Measurements from ENCODE around the gene PPP2R3C. TPM values are rescaled to one million over a fixed set of nuclear protein-coding genes. Genes with fewer than 3 reads are reported as not detected.

PPP2R3C gene
- total and polyA plus RNA-seq, 2 of the 13 experiments (the other 11 are each of a cell fraction or from before 2014, with no cell fraction given) = 63.4 to 102 TPM

DNA sequence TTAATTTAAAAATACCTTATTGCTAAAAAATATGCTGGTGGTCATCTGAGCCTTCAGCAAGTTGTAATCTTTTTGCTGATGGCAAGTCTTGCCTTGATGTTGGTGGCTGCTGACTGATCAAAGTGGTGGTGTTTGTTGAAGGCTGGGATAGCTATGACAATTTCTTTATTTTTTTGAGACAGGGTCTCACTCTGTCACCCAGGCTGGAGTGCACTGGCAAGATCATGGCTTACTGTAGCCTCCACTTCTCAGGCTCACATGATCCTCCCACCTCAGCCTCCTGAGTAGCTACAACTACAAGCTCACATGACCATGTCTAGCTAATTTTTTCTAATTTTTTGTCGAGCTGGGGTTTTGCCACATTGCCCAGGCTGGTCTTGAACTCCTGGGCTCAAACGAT is 25.4 kb upstream of the PPP2R3C start (continued):
- no peak for TF ChIP-seq ZNF282 (IDR thresholded peaks at IDR 0.05; ENCODE audit: partially characterized antibody)
- TF ChIP-seq ZNF788 (CRISPR knock-in tag; IDR thresholded peaks at IDR 0.05; ENCODE audit: borderline replicate concordance) = 0 out of 2 replicates have a peak, but pooled peaks have one; percentile 22
- no peak for TF ChIP-seq HNRNPH1 (optimal IDR thresholded peaks at IDR 0.05; ENCODE audit: low read depth, low read length)
- TF ChIP-seq ZNF333 (CRISPR knock-in tag; IDR thresholded peaks at IDR 0.05; ENCODE audit: borderline replicate concordance) = no peak
- TF ChIP-seq ELF1 (CRISPR knock-in tag; IDR thresholded peaks at IDR 0.05) = no peak
- peak; percentile 2; the same call in 1 of the 2 replicates for TF ChIP-seq DRAP1 (CRISPR knock-in tag; IDR thresholded peaks at IDR 0.05)
- TF ChIP-seq, protein P1, sequence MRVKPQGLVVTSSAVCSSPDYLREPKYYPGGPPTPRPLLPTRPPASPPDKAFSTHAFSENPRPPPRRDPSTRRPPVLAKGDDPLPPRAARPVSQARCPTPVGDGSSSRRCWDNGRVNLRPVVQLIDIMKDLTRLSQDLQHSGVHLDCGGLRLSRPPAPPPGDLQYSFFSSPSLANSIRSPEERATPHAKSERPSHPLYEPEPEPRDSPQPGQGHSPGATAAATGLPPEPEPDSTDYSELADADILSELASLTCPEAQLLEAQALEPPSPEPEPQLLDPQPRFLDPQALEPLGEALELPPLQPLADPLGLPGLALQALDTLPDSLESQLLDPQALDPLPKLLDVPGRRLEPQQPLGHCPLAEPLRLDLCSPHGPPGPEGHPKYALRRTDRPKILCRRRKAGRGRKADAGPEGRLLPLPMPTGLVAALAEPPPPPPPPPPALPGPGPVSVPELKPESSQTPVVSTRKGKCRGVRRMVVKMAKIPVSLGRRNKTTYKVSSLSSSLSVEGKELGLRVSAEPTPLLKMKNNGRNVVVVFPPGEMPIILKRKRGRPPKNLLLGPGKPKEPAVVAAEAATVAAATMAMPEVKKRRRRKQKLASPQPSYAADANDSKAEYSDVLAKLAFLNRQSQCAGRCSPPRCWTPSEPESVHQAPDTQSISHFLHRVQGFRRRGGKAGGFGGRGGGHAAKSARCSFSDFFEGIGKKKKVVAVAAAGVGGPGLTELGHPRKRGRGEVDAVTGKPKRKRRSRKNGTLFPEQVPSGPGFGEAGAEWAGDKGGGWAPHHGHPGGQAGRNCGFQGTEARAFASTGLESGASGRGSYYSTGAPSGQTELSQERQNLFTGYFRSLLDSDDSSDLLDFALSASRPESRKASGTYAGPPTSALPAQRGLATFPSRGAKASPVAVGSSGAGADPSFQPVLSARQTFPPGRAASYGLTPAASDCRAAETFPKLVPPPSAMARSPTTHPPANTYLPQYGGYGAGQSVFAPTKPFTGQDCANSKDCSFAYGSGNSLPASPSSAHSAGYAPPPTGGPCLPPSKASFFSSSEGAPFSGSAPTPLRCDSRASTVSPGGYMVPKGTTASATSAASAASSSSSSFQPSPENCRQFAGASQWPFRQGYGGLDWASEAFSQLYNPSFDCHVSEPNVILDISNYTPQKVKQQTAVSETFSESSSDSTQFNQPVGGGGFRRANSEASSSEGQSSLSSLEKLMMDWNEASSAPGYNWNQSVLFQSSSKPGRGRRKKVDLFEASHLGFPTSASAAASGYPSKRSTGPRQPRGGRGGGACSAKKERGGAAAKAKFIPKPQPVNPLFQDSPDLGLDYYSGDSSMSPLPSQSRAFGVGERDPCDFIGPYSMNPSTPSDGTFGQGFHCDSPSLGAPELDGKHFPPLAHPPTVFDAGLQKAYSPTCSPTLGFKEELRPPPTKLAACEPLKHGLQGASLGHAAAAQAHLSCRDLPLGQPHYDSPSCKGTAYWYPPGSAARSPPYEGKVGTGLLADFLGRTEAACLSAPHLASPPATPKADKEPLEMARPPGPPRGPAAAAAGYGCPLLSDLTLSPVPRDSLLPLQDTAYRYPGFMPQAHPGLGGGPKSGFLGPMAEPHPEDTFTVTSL (CRISPR knock-in tag; IDR thresholded peaks at IDR 0.05; ENCODE audit: borderline replicate concordance) = 0 out of 2 replicates have a peak, but pooled peaks have one; percentile 4
- TF ChIP-seq, protein P2, sequence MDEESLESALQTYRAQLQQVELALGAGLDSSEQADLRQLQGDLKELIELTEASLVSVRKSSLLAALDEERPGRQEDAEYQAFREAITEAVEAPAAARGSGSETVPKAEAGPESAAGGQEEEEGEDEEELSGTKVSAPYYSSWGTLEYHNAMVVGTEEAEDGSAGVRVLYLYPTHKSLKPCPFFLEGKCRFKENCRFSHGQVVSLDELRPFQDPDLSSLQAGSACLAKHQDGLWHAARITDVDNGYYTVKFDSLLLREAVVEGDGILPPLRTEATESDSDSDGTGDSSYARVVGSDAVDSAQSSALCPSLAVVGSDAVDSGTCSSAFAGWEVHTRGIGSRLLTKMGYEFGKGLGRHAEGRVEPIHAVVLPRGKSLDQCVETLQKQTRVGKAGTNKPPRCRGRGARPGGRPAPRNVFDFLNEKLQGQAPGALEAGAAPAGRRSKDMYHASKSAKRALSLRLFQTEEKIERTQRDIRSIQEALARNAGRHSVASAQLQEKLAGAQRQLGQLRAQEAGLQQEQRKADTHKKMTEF (CRISPR knock-in tag; IDR thresholded peaks at IDR 0.05) = no peak; the same call in 1 of the 2 replicates
- TF ChIP-seq E2F5 (CRISPR knock-in tag; conservative IDR thresholded peaks at IDR 0.05) = no peak
- no peak for TF ChIP-seq KDM5A (IDR thresholded peaks at IDR 0.05; ENCODE audit: borderline replicate concordance, low read length)
- TF ChIP-seq HOMEZ (CRISPR knock-in tag; IDR thresholded peaks at IDR 0.05; ENCODE audit: low read depth) = no peak
- TF ChIP-seq DMAP1 (CRISPR knock-in tag; IDR thresholded peaks at IDR 0.05) = no peak
- TF ChIP-seq ZNF614 (CRISPR knock-in tag; IDR thresholded peaks at IDR 0.05; ENCODE audit: borderline replicate concordance) = peak; percentile 9; the same call in 1 of the 2 replicates
- no peak for TF ChIP-seq NKX3-1 (CRISPR knock-in tag; IDR thresholded peaks at IDR 0.05)
- 0 out of 2 replicates have a peak, but pooled peaks have one; percentile 1 for TF ChIP-seq POGZ (CRISPR knock-in tag; IDR thresholded peaks at IDR 0.05)
- TF ChIP-seq RXRB (CRISPR knock-in tag; IDR thresholded peaks at IDR 0.05; ENCODE audit: borderline replicate concordance) = 0 out of 2 replicates have a peak, but pooled peaks have one; percentile 2
